Activated CD4-positive, alpha-beta T cell treated with anti-CD3 and anti-CD28 coated beads for 48 hours (primary cell): ENCODE measurements around the gene SPINK4.
A peak's percentile ranks its signal among the peaks of the same experiment; 100 is the strongest.

Source experiments
- DNase-seq: peaks from one replicate; pipeline ENCODE4 v3.0.0-alpha.2; 2020

Gene SPINK4

DNA sequence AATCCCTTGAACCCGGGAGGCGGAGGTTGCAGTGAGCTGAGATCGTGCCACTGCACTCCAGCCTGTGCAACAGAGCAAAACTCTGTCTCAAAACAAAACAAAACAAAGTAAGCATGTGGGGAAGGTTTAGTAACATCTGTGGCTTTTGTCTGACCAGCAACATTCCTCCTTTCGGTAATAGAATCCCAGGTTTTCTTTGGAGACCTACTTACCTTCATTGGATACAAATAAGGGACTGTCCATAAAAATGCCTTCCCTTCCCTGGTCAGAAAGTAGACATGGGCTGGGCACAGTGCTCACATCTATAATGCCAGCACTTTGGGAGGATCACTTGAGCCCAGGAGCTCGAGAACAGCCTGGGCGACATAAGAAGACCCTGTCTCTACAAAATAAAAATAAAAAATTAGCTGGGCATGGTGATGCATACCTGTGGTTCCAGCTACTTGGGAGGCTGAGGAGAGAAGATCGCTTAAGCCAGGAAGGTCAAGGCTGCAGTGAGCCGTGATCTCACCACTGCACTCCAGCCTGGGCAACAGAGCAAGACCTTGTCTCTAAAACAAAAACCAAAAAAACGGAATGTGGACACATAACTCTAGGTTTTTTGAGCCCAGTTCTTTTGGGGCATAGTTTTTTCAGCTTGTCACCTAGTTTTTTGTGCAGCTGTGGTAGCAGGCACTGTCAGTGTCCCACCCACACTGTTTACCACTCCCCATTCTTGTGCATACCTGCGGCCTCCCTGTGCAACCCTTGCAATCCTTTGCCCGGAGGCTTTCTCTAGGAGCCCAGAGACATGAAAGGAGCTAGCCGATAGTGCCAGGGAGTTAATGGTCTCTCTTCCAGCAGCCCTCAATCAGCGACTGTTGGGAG is 9.0 kb upstream of the SPINK4 start:
- DNase-seq, result no peak

GRCh38 chr9:33231623-33231942 is 8.4 kb upstream of the SPINK4 start:
- no peak for DNase-seq

- no peak for DNase-seq
Measured at GRCh38 chr9:33232815-33233214, 7.2 kb upstream of the SPINK4 start.

GRCh38 chr9:33233626-33234342 is 6.2 kb upstream of the SPINK4 start:
- peak; percentile 30 for DNase-seq

GRCh38 chr9:33234511-33235467 is 5.2 kb upstream of the SPINK4 start:
- DNase-seq, result no peak

DNA sequence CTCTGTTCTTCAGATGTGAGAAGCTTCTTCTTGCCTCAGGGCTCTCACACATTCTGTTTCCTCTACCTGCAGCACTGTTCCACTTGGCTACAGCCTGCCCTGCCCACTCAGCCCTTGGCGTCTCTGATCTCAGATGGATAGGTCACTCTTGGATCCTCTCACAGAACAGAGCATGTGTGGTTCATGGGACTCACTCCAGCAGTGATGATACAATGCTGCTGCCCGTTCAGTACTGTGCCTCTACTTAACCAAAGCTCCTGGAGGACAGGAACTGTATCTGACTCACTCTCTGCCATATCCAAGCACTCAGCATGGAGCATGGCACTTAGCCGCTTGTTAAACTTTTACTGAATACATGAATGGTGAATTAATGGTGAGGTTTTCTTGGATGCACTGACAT is 3.4 kb upstream of the SPINK4 start:
- no peak for DNase-seq

GRCh38 chr9:33241298-33241697 is 1.3 kb downstream of the SPINK4 start:
- DNase-seq, result no peak

DNA sequence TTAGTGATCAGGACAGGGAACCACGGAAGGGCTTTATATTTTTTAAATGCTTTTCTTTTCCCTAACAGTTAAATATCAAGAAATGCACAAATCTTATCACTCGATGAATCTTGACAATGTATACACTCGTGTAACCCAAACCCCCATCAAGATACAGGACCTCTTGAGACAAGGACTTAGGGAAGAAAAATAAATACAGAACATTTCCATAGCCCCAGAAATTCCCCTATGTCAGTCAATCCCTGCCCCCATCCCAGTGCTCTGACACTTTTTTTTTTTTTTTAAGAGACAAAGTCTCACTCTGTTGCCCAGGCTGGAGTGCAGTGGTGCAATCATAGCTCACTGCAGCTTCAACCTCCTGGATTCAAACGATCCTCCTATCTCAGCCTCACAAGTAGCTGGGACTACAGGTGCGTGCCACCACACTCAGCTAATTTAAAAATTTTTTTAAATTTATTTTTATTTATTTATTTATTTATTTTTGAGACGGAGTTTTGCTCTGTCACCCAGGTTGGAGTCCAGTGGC is 2.7 kb downstream of the SPINK4 start:
- no peak for DNase-seq

DNA sequence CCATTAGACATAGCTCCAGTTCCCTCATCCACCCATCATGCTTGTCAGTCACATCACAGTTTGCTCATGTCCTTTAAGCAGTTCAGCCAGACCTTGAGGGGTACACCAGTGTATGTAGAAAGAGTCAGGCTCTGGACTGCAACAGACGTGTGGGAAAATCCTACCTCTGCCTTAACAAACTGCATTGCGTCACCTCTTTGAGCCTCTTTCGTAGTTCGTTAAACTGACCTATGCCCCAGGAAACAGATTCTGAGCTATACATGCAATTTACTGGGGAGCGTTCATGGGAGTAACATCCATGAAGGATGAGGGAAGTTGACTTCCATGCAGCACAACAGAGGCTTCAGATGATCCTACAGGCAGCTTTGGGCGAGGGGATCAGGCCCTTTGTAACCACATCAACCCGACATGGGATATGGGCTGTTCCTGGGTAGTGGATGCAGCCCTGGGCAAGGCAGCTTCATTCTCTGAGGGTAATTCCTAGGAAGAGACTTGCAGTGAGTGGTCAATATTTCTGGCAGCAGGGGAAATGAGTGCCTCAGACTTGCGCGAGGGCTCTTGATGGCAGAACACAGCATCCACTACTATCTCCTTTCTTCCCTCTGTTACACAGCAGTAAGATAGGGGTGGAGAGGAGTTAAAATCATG is 4.3 kb downstream of the SPINK4 start:
- no peak for DNase-seq

GRCh38 chr9:33245341-33245740 is 5.4 kb downstream of the SPINK4 start:
- no peak for DNase-seq

DNA sequence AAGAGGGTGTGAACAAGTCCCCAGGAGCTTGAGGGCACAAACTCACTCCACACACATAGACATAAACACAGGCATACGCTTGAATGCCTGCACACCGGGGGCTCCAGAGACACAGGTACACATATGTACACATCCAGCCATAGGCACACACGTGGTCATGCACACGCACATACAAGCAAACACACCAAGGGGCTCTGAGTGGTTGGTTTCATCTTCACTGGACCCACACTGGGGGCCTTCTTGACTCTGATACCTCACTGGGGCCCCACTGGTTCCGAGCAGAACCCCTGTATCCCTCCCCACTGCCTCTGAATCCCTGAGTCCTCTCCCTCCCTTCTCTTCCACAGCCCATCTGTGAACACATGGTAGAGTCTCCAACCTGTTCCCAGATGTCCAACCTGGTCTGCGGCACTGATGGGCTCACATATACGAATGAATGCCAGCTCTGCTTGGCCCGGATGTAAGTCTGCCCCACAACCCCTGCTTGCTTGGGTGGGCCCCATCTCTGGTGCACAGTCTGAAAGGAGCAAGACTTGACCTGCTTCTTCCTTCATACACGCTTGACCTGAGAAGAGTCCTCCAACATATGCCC is 6.4 kb downstream of the SPINK4 start:
- DNase-seq, result no peak

DNA sequence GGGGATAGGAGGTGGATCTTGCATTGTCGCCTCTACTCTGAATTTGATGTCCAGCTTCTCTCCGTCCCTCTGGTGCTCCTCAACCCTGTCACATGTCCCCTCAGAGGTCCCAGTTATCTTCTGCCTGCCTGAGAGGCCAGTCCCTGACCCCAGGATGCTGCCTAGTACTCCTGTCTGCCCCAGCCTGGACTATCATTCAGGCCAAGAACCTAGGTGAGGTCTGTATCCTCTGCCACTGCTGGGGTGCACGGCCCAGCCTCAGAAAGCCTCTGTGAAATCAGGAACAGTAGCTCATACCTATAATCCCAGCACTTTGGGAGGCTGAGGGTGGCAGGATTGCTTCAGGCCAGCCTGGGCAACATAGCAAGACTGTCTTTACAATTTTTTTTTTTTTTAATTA is 8.6 kb downstream of the SPINK4 start:
- no peak for DNase-seq

DNA sequence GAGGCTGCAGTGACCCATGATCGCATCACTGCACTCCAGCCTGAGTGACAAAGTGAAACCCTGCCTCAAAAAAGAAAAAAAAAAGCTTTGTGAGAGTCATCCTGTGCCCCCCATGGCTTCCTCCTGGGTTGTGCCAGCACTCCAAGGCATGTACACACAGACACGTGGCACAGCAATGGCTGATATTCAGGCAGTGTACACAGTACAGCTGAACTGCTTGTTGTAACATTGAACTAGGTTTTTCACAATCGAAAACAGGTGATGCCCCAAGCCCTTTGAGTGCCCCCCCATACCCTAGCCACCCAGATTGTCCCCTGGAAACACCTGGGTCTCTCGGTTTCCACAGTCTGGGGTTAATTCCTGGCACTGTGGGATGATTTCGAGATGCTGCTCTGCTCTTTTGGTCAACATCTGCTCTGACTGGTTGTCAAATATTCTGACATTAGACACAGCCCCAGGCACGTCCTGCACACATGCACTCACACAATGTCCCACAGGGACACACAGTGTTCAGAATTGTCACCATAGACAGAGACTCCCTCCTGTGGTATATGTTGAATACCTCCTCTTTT is 9.2 kb downstream of the SPINK4 start:
- DNase-seq, result no peak

DNA sequence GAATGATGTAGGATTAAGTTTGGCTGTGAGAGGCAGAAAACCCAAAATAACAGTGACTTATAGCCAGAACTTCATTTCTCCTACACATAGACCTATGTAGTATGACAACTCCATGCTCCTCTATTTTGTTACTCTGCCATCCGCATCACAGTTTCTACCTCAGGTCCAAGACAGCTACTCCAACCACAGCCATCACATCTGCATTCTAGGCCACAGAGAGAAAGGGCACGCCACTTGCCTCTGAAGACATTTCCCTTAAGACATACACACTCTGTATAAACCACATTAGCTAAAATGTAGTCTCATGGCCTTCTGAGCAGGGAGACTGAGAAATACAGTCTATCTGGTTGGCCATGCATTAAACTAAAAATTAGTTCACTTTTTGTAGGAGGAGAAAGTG is 10.0 kb downstream of the SPINK4 start:
- no peak for DNase-seq

GRCh38 chr9:33250458-33250995 is 10.6 kb downstream of the SPINK4 start:
- no peak for DNase-seq

DNA sequence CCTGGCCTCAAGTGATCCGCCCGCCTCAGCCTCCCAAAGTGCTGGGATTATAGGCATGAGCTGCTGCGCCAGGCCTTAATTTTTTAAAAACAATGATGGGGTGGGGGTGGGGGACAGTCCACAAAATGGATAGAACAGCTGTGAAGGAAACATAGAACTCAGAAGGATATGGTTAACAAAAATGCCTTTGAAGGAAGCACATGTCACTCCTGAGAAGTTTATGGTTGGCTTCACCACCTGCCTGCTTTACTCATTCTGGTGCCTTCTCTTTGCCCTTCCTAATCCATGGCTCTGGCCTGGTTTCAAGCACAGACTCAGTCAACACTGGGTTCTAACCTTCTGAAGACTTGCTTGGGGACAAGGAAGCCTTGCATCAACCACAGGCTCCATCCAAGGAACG is 14.2 kb downstream of the SPINK4 start:
- no peak for DNase-seq

GRCh38 chr9:33255014-33255413 is 15.0 kb downstream of the SPINK4 start:
- DNase-seq, result no peak

DNA sequence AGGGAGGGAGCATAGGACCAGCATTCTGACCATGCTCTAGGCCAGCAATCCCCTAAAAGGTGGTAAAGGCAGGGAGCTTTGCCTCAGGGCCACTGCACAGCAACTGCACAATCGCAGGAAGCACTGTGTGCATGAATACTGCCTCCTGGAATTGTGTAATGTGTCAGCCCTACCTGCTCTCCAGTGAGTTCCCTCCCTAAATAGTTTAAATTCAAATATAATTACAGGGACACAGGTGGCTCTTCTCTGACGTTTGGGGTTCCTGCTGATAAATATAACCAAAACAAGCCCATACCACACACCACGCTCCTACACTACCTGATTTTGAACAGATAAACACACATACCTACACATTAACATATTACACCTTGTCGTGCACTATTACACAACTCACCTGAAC is 15.5 kb downstream of the SPINK4 start:
- DNase-seq, result no peak

- no peak for DNase-seq
Measured at GRCh38 chr9:33256236-33256635, 16.3 kb downstream of the SPINK4 start.

GRCh38 chr9:33257276-33257675 is 17.3 kb downstream of the SPINK4 start:
- no peak for DNase-seq

GRCh38 chr9:33260372-33260771 is 20.4 kb downstream of the SPINK4 start:
- DNase-seq, result no peak
